Transverse colon (tissue), 4 donors: Measurements from ENCODE around the gene BICRA. TPM values are rescaled to one million over a fixed set of nuclear protein-coding genes. Genes with fewer than 3 reads are reported as not detected.
"Not testable (repeated sequence)": the region's sequence is repeated elsewhere in the genome, so short reads cannot be mapped to it uniquely, and the experiment has no call there.

Experiments
- DNase-seq: peaks from one replicate; pipeline ENCODE4 v3.0.0-alpha.2; 2019
- H3K27ac ChIP-seq, 4 donors: fragments of 200-600 bp; sonication (generic); 2 replicates each; pipeline ENCODE4 v1.5.1; 2016 to 2018; ENCODE audit warnings: inconsistent platforms in 4 of 4
- H3K27me3 ChIP-seq: fragments of 200-600 bp; sonication (generic); 2 replicates; pipeline ENCODE4 v1.5.1; 2017; ENCODE audit warnings: inconsistent platforms
- H3K36me3 ChIP-seq, 4 donors: fragments of 200-600 bp; sonication (generic); 2 replicates each; pipeline ENCODE4 v1.5.1; 2017 to 2019; ENCODE audit warnings: inconsistent platforms in 4 of 4
- H3K4me1 ChIP-seq, 4 donors: fragments of 200-600 bp; sonication (generic); 2 replicates each; pipeline ENCODE4 v1.5.1; 2017 to 2020; ENCODE audit warnings: inconsistent platforms in 4 of 4
- H3K4me3 ChIP-seq, 4 donors: fragments of 200-600 bp; sonication (generic); 1 replicate in 1 of 4; 2 replicates in 3 of 4; pipeline versions ENCODE4 v1.5.1 to v1.6.1; 2017 to 2019; ENCODE audit warnings: inconsistent platforms in 4 of 4
- H3K9me3 ChIP-seq, 2 donors: fragments of 200-600 bp; sonication (generic); 2 replicates each; pipeline ENCODE4 v1.5.1; 2017 to 2019; ENCODE audit warnings: inconsistent platforms in 2 of 2
- EP300 ChIP-seq: sonication (generic); formaldehyde crosslinking; IDR thresholded peaks from one replicate; pipeline ENCODE4 v1.6.1; 2017; ENCODE audit warnings: antibody characterized with exemption, low read depth
- POLR2A ChIP-seq: fragments of 450-650 bp; IDR thresholded peaks from one replicate; pipeline ENCODE4 v1.6.1; 2016; ENCODE audit warnings: antibody characterized with exemption, mild to moderate bottlenecking, moderate library complexity
- POLR2AphosphoS5 ChIP-seq, 3 donors: sonication (generic); formaldehyde crosslinking; IDR thresholded peaks; one replicate each; pipeline ENCODE4 v1.6.1; 2016; ENCODE audit warnings: antibody characterized with exemption in 3 of 3
- WGBS, 2 donors: methylation state at CpG; one replicate each; pipeline ENCODE4 v1.1.5; 2018; ENCODE audit warnings: low coverage in 1 of 2; 5-methylcytosine and 5-hydroxymethylcytosine counted together
- in situ Hi-C, 4 donors: fragments of 200-750 bp; cut with MboI; loops; one replicate each; pipeline versions ENCODE4 v1.15.0 to v1.15.1; 2017; ENCODE audit warnings: low sequenced_read_pairs in 3 of 4, low pct_ligation_motif_present in 1 of 4, low pct_unique_long_range_greater_than_20kb in 1 of 4
- intact Hi-C: fragments of 100-400 bp; cut with DNase I; formaldehyde crosslinking; loops from one replicate; pipeline ENCODE4 v1.15.1; 2023; ENCODE audit warnings: low total_unique reads
- total RNA-seq, 4 donors: library from RNA; depleted of rRNA; stranded (reverse); fragments of >200 nt; gene quantifications; one replicate each; pipeline ENCODE4 v1.1.0, GENCODE V29; 2016
- TF ChIP-seq, protein P1 (sequence below), 5 experiments: fragments of 200-600 bp in 3 of 5; fragments of 450-650 bp in 2 of 5; sonication (generic) in 3 of 5; IDR thresholded peaks; 1 replicate in 2 of 5; 2 replicates in 3 of 5; pipeline ENCODE4 v1.5.1; 2016 to 2017; ENCODE audit warnings: antibody characterized with exemption in 5 of 5, inconsistent platforms in 3 of 5, mild to moderate bottlenecking in 2 of 5, moderate library complexity in 1 of 5

Gene BICRA
- total RNA-seq, 4 donors from 2014 or later = 11.6 to 30.3 (median 13.2) TPM

DNA sequence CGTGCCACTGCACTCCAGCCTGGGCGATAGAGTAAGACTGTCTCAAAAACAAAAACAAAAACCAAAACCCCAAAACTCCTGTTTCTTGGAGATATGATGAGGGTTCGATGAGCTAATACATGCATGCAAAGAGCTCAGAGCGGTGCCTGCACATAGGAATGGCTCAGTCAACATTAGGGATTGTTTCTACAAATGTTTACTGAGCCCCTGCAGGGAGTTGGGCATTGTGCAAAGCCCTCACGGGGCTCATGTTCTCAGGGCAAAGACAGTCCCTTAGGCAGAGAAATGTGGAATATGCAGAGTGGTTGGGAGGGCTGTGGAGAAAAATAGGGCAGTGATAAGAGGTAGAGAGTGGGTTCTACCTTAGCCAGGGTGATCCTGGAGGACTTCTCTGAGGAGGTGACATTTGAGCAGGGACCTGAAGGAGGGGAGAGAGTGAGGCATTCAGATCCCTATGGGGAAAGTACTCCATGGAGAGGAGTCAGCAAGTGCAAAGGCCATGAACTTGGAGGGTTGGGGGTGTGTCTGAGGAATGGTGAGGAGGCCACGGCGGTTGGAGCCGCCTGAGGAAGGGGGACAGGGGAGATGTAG, 102.8 kb downstream of the BICRA start:
- intact Hi-C loops = loop anchor here (2.0 kb wide), 1 partner anchor 31 kb away; no protein-coding TSS in a partner anchor
- no peak for DNase-seq
- H3K27me3 ChIP-seq = peaks cover 34% of the 10 kb centered on the region
- no peaks in the 10 kb centered on the region for H3K36me3 ChIP-seq
- H3K4me1 ChIP-seq = peaks cover 3 to 23% (median 9%) of the 10 kb centered on the region in 4 donors
- TF ChIP-seq, protein P1, sequence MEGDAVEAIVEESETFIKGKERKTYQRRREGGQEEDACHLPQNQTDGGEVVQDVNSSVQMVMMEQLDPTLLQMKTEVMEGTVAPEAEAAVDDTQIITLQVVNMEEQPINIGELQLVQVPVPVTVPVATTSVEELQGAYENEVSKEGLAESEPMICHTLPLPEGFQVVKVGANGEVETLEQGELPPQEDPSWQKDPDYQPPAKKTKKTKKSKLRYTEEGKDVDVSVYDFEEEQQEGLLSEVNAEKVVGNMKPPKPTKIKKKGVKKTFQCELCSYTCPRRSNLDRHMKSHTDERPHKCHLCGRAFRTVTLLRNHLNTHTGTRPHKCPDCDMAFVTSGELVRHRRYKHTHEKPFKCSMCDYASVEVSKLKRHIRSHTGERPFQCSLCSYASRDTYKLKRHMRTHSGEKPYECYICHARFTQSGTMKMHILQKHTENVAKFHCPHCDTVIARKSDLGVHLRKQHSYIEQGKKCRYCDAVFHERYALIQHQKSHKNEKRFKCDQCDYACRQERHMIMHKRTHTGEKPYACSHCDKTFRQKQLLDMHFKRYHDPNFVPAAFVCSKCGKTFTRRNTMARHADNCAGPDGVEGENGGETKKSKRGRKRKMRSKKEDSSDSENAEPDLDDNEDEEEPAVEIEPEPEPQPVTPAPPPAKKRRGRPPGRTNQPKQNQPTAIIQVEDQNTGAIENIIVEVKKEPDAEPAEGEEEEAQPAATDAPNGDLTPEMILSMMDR (IDR thresholded peaks at IDR 0.05) = no peak
- TF ChIP-seq POLR2AphosphoS5 (IDR thresholded peaks at IDR 0.05) (no peak), EP300 (no peak), POLR2A (no peak)
- WGBS, 2 donors = 75 to 76% methylated on average over 7 to 8 of the region's 8 CpGs
- H3K9me3 ChIP-seq = no peaks in the 10 kb centered on the region
- H3K27ac ChIP-seq = no peak overlapping the region
- no peak overlapping the region for H3K4me3 ChIP-seq
- in situ Hi-C loops = loop anchor here in 3 of 4 donors (25.0 kb wide), 2 partner anchors 399 to 424 kb away; partner anchors contain the start of gene C5AR1 (in 1 of the 3)

DNA sequence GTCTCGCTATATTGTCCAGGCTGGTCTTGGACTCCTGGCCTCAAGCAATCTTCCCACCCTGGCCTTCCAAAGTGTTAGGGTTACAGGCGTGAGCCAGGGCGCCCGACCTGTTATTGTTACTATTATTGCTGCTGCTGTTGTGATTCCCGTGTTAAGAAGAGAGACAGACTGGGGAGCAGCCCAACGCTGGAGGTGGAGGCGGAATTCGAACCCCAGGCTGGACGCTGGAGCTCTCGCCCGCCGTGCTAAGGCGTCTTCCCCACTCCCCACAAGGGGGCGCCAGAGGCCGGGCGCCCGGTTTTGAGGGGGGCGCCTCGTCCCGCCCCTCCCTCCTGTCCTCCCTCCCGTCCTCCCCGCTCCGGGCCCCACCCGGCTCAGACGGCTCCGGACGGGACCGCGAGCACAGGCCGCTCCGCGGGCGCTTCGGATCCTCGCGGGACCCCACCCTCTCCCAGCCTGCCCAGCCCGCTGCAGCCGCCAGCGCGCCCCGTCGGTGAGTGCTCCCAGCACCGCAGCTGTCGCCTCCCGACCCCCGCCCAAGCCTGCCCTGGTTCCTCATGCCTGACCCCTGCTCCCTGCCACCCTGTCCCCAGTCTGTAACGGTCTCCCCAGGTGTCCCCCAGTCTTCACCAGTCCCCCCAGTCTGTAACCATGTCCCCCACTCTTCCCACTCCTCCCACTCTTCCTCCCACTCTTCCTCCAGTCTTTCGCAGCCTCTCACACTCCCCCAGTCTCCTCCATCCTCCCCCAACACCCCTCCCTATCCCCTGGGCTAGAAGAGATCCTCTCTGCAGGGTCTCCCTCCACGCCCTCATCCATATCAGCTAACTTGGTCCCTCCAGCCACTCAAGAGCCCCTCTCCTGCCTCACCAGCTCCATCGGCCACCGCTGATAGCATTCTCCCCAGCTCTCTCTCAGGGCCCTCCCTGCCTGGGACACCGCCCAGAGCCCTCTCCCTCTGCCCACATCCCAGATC, 104.4 kb downstream of the BICRA start, which contains the start of gene EHD2:
Gene EHD2 (plus strand): TSS at position 377 of the 976 bp plus-strand sequence. CDS start 3,191 bp downstream, outside the sequence.
- Histone ChIP-seq H3K27ac (peak within 1 kb of the TSS; percentile 88 to 95 (median 89)), H3K9me3 (no peaks in the 10 kb centered on the region), H3K4me3 (peak within 1 kb of the TSS; percentile 44 to 73 (median 56)), H3K36me3 (no peaks in the 10 kb centered on the region), H3K4me1 (peaks cover 16 to 39% (median 20%) of the 10 kb centered on the region in 4 donors), H3K27me3 (peaks cover 28% of the 10 kb centered on the region)
- TF ChIP-seq POLR2A = peak; percentile 59
- TF ChIP-seq EP300 = no peak
- TF ChIP-seq, protein P1 (IDR thresholded peaks at IDR 0.05) = peak; percentile 80 to 96 (median 90)
- TF ChIP-seq POLR2AphosphoS5 (IDR thresholded peaks at IDR 0.05) = peak; percentile 86 to 95 (median 88)
- in situ Hi-C loops (loop anchor here in 3 of 4 donors (25.0 kb wide), 2 partner anchors 401 to 426 kb away; partner anchors contain the start of gene C5AR1 (in 1 of the 3)), intact Hi-C loops (loop anchor here (2.0 kb wide), 1 partner anchor 29 kb away; no protein-coding TSS in a partner anchor)
- peak; percentile 50 for DNase-seq
- 11 to 45% methylated on average over 3 to 37 of the region's 52 CpGs for WGBS, 2 donors

DNA sequence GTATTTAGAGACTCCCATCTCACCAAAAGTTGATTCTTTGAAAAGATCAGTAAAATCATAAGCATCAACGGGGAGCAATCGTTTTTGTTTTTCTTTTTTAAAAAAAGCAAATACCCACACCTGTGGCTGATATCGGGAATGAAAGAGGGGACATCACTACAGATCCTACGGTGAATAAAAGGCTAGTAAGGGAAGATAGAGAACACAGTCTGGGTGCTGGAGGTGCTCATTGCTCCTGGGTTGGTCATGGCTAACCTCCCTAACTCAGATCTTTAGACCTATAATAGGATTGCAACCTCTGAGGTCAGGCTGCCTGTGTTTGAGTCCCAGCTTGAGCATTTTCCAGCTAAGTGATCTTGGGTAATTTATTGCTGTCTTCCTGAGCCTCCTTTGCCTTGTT, 105.4 kb downstream of the BICRA start:
- Histone ChIP-seq H3K36me3 (no peaks in the 10 kb centered on the region), H3K27ac (peak overlapping the region; percentile 88 to 95 (median 89)), H3K4me3 (peak overlapping the region in 3 of 4 donors; percentile 44 to 60 (median 51)), H3K27me3 (peaks cover 28% of the 10 kb centered on the region), H3K9me3 (no peaks in the 10 kb centered on the region), H3K4me1 (peaks cover 18 to 47% (median 25%) of the 10 kb centered on the region in 4 donors)
- no peak for DNase-seq
- in situ Hi-C loops = loop anchor here in 3 of 4 donors (25.0 kb wide), 2 partner anchors 402 to 427 kb away; partner anchors contain the start of gene C5AR1 (in 1 of the 3)
- intact Hi-C loops = no loop called here
- TF ChIP-seq POLR2AphosphoS5 (IDR thresholded peaks at IDR 0.05) (no peak), EP300 (no peak), POLR2A (no peak)
- TF ChIP-seq, protein P1 (IDR thresholded peaks at IDR 0.05) = no peak
- WGBS, 2 donors = 81 to 85% methylated on average over 4 of the region's 4 CpGs

DNA sequence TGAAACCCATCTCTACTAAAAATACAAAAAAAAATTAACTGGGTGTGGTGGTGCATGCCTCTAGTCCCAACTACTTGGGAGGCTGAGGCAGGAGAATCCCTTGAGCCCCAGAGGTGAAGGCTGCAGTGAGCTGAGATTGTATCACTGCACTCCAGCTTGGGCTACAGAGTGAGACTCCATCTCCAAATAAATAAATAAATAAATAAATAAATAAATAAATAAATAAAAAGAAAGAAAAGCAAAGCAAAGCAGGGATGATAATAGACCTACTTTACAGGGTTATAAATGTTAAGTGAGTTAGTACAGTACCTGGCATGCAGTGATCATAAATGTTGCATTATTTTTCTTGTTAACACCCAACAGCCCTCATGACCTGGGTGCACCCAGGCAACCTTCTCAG, 105.9 kb downstream of the BICRA start:
- intact Hi-C loops = not testable (repeated sequence)

More for the DNA sequence above, 105.9 kb downstream of the BICRA start:
- peaks cover 28% of the 10 kb centered on the region for H3K27me3 ChIP-seq
- H3K4me3 ChIP-seq = peak overlapping the region in 2 of 4 donors; percentile 44 to 60
- peak overlapping the region; percentile 88 to 95 (median 89) for H3K27ac ChIP-seq
- in situ Hi-C loops = loop anchor here in 3 of 4 donors (25.0 kb wide), 2 partner anchors 403 to 428 kb away; partner anchors contain the start of gene C5AR1 (in 1 of the 3)
- H3K36me3 ChIP-seq, DNase-seq, H3K9me3 ChIP-seq: not testable (repeated sequence)
- peaks cover 18 to 51% (median 27%) of the 10 kb centered on the region in 4 donors for H3K4me1 ChIP-seq
